Heart right ventricle (tissue), 16 donors: ENCODE results near the gene PYCR2. TPM values are rescaled to one million over a fixed set of nuclear protein-coding genes. Genes with fewer than 3 reads are reported as not detected.
A peak's percentile ranks its signal among the peaks of the same experiment; 100 is the strongest.

ENCODE experiments used
- ATAC-seq, 8 donors: fragments of 200-7000 bp; cut with Tn5 transposase; one replicate each; pipeline ENCODE4 v1.9.1; 2020; ENCODE audit warnings: mild to moderate bottlenecking in 8 of 8, moderate library complexity in 8 of 8, moderate number of reproducible peaks in 1 of 8
- DNase-seq, 2 donors: peaks; one replicate each; pipeline ENCODE4 v3.0.0-alpha.2; 2020
- H3K27ac ChIP-seq, 10 donors: fragments of 200-600 bp; sonication (generic) in 2 of 10; one replicate each; pipeline versions ENCODE4 v1.5.0 to v1.8.0; 2020 to 2022; ENCODE audit warnings: mild to moderate bottlenecking in 3 of 10
- H3K27me3 ChIP-seq, 7 donors: fragments of 200-600 bp; one replicate each; pipeline ENCODE4 v1.8.0; 2021 to 2022; ENCODE audit warnings: mild to moderate bottlenecking in 2 of 7
- H3K36me3 ChIP-seq, 9 donors: fragments of 200-600 bp; sonication (generic) in 1 of 9; one replicate each; pipeline versions ENCODE4 v1.5.0 to v1.8.0; 2020 to 2022; ENCODE audit warnings: mild to moderate bottlenecking in 2 of 9
- H3K4me1 ChIP-seq, 9 donors: fragments of 200-600 bp; sonication (generic) in 1 of 9; one replicate each; pipeline versions ENCODE4 v1.5.0 to v1.8.0; 2020 to 2022; ENCODE audit warnings: mild to moderate bottlenecking in 4 of 9
- H3K4me3 ChIP-seq, 10 donors: fragments of 200-600 bp; sonication (generic) in 2 of 10; one replicate each; pipeline versions ENCODE4 v1.5.0 to v1.8.0; 2020 to 2022; ENCODE audit warnings: mild to moderate bottlenecking in 7 of 10, moderate library complexity in 2 of 10
- H3K9me3 ChIP-seq, 11 donors: fragments of 200-600 bp in 10 of 11; sonication (generic) in 2 of 11; one replicate each; pipeline versions ENCODE4 v1.5.0 to v1.8.0; 2013 to 2022; ENCODE audit warnings: mild to moderate bottlenecking in 2 of 11, control low read depth in 1 of 11, moderate library complexity in 1 of 11
- WGBS, 2 donors: extraction: QIAGEN DNeasy Blood & Tissue Kit; methylation state at CpG; one replicate each; pipeline ENCODE4 v1.1.7; 2013; ENCODE audit warnings: inconsistent platforms in 1 of 2; 5-methylcytosine and 5-hydroxymethylcytosine counted together
- intact Hi-C, 10 donors: fragments of 100-400 bp; cut with DNase I; formaldehyde crosslinking; loops; one replicate each; pipeline versions ENCODE4 v1.11.1 to v1.14.2; 2022
- polyA plus RNA-seq, 2 donors: library from polyadenylated mRNA; stranded (reverse); fragments of 200-250 nt; gene quantifications; one replicate each; pipeline ENCODE4 v1.2.3, GENCODE V29; 2013
- total RNA-seq, 10 donors: library from RNA; stranded (reverse); fragmentation: NEBNext Ultra II Directional in 3 of 10; extraction: Animal tissue kit (Norgen Biotek cat#: 25700) in 3 of 10; gene quantifications; one replicate each; pipeline versions ENCODE4 v1.2.1 to v1.2.4, GENCODE V29; 2021 to 2023
- TF ChIP-seq, protein P1 (sequence below), 9 donors: fragments of 200-600 bp; sonication (generic) in 2 of 9; IDR thresholded peaks; one replicate each; pipeline versions ENCODE4 v1.5.0 to v1.8.0; 2021 to 2022; ENCODE audit warnings: antibody characterized with exemption in 9 of 9, mild to moderate bottlenecking in 5 of 9, moderate library complexity in 1 of 9
- donor health status: Arrhythmogenic right ventricular cardiomyopathy.
- donor health status: ischemic (EF 13 %, LVEDD 7.1; RV severe dilation, severe dysfunction).
- donor health status: healthy with polysubstance abuse.
- donor health status: DM: no; HTN: yes; CAD: no.
- donor health status: DM: no; HTN: no; CAD: no.
- donor health status: ischemic (EF 25% LVEDD 6.9; RV normal size, moderate dysfunction).
- donor health status: ischemic (EF 25% LVEDD 5.7; RV mildly dilated, moderate dysfunction).
- donor health status: healthy.
- donor health status: DM: yes; HTN: yes; CAD: no.
- donor health status: Ischemic cardiomyopathy.
- donor health status: ischemic (EF 35%, LVEDD 5.7; RV mildly dilated, moderate dysfunction).
- donor health status: nonischemic (EF 11% LVEDD 7.7; RV severe dilation, severe dysfunction).
- donor health status: DM: yes; HTN: yes; CAD: no.
- donor health status: PGD.
- donor health status: ischemic (EF 29% LVEDD 5.4; RV normal size, mild dysfunction).
- donor health status: nonischemic (EF 23%, LVEDD 6.1; RV moderate dilation, normal function).

The PYCR2 gene
- total and polyA plus RNA-seq, 12 donors, result 42.5 to 96.0 (median 62.7) TPM

DNA sequence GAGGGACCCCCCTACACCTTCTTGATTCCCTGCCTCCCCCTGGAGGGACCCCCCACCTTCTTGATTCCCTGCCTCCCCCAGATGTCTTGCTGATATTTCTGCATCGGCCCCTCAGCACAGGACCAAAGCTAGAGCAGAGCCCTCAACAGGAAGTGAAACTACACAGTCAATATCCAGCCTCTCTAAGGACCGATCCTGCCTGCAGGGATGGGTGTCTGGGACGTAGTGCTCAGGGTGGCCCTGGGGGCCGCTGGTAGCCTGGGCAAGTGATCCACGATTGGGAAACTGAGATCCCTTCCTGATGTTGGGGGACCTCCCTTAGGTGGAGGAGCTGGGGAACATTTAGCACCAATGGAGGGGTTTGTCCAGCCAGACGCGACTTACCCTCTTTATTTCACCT is 20.9 kb upstream of the PYCR2 start:
- Histone ChIP-seq H3K27me3 (peaks cover 0 to 11% (median 0%) of the 10 kb centered on the region in 7 donors), H3K4me1 (peaks cover 12 to 41% (median 30%) of the 10 kb centered on the region in 9 donors), H3K4me3 (no peak overlapping the region), H3K9me3 (no peaks in the 10 kb centered on the region), H3K27ac (no peak overlapping the region), H3K36me3 (no peaks in the 10 kb centered on the region)
- ATAC-seq, result no peak
- TF ChIP-seq, protein P1, sequence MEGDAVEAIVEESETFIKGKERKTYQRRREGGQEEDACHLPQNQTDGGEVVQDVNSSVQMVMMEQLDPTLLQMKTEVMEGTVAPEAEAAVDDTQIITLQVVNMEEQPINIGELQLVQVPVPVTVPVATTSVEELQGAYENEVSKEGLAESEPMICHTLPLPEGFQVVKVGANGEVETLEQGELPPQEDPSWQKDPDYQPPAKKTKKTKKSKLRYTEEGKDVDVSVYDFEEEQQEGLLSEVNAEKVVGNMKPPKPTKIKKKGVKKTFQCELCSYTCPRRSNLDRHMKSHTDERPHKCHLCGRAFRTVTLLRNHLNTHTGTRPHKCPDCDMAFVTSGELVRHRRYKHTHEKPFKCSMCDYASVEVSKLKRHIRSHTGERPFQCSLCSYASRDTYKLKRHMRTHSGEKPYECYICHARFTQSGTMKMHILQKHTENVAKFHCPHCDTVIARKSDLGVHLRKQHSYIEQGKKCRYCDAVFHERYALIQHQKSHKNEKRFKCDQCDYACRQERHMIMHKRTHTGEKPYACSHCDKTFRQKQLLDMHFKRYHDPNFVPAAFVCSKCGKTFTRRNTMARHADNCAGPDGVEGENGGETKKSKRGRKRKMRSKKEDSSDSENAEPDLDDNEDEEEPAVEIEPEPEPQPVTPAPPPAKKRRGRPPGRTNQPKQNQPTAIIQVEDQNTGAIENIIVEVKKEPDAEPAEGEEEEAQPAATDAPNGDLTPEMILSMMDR (IDR thresholded peaks at IDR 0.05), result no peak
- intact Hi-C loops, result no loop called here
- 79 to 84% methylated on average over 7 of the region's 7 CpGs for WGBS, 2 donors
- DNase-seq, result no peak

- 84 to 90% methylated on average over 2 of the region's 2 CpGs for WGBS, 2 donors
- no peak for ATAC-seq
- H3K4me3 ChIP-seq, result no peak overlapping the region
Observed at GRCh38 chr1:225944387-225944786, 20.3 kb upstream of the PYCR2 start.

GRCh38 chr1:225943582-225943981 is 19.5 kb upstream of the PYCR2 start:
- WGBS, 2 donors, result 84 to 88% methylated on average over 4 of the region's 4 CpGs
- ATAC-seq, result no peak
- TF ChIP-seq, protein P1 (IDR thresholded peaks at IDR 0.05), result no peak
- intact Hi-C loops, result no loop called here
- Histone ChIP-seq H3K36me3 (no peaks in the 10 kb centered on the region), H3K27ac (peak overlapping the region in 1 of 10 donors; percentile 37), H3K9me3 (no peaks in the 10 kb centered on the region), H3K4me3 (no peak overlapping the region), H3K4me1 (peaks cover 12 to 42% (median 30%) of the 10 kb centered on the region in 9 donors), H3K27me3 (peaks cover 0 to 4% (median 0%) of the 10 kb centered on the region in 7 donors)
- DNase-seq, result no peak

More at GRCh38 chr1:225944387-225944786, 20.3 kb upstream of the PYCR2 start:
- DNase-seq, result no peak
- TF ChIP-seq, protein P1 (IDR thresholded peaks at IDR 0.05), result no peak
- H3K4me1 ChIP-seq, result peaks cover 12 to 42% (median 30%) of the 10 kb centered on the region in 9 donors
- H3K9me3 ChIP-seq, result no peaks in the 10 kb centered on the region
- H3K27me3 ChIP-seq, result peaks cover 0 to 11% (median 0%) of the 10 kb centered on the region in 7 donors
- intact Hi-C loops, result no loop called here
- H3K27ac ChIP-seq, result no peak overlapping the region
- H3K36me3 ChIP-seq, result no peaks in the 10 kb centered on the region

- TF ChIP-seq, protein P1 (IDR thresholded peaks at IDR 0.05), result no peak
- Histone ChIP-seq H3K27ac (peak overlapping the region in 5 of 10 donors; percentile 32 to 84 (median 74)), H3K4me3 (no peak overlapping the region), H3K27me3 (no peaks in the 10 kb centered on the region), H3K36me3 (no peaks in the 10 kb centered on the region), H3K9me3 (no peaks in the 10 kb centered on the region), H3K4me1 (peaks cover 12 to 42% (median 30%) of the 10 kb centered on the region in 9 donors)
- 52 to 56% methylated on average over 7 of the region's 7 CpGs for WGBS, 2 donors
- intact Hi-C loops, result no loop called here
- DNase-seq (peak in 1 of 2 donors; percentile 31), ATAC-seq (peak in 6 of 8 donors; percentile 37 to 79 (median 53))
Observed at GRCh38 chr1:225942574-225942973, 18.5 kb upstream of the PYCR2 start.
